Ovary (tissue), 3 donors: ENCODE measurements around the gene DNAAF5.

Source experiments
- CTCF ChIP-seq, 3 donors: fragments of 450-650 bp in 2 of 3; fragments of 200-600 bp in 1 of 3; IDR thresholded peaks; one replicate each; pipeline versions ENCODE4 v1.5.1 to v1.8.0; 2016 to 2022; ENCODE audit warnings: antibody characterized with exemption in 3 of 3, mild to moderate bottlenecking in 1 of 3
- EP300 ChIP-seq: sonication (generic); formaldehyde crosslinking; IDR thresholded peaks from one replicate; pipeline ENCODE4 v1.6.1; 2017; ENCODE audit warnings: antibody characterized with exemption
- donor health status: DM: no; HTN: no; CAD: no.

- TF ChIP-seq CTCF (IDR thresholded peaks at IDR 0.05) = no peak
- no peak for TF ChIP-seq EP300
Measured at GRCh38 chr7:707296-708000, 19.1 kb upstream of the DNAAF5 start.
